Activated naive CD4-positive, alpha-beta T cell treated with anti-CD3 and anti-CD28 coated beads, Interleukin-2, amount 50 U/mL, for 16 hours (primary cell): ENCODE results near the gene KIAA1217.

Experiments used
- DNase-seq: peaks from one replicate; pipeline ENCODE4 v3.0.0-alpha.2; 2020

KIAA1217 gene

GRCh38 chr10:24242562-24242961, 33.6 kb downstream of the KIAA1217 start:
- DNase-seq, result no peak

GRCh38 chr10:24246365-24246764, 37.4 kb downstream of the KIAA1217 start:
- DNase-seq, result no peak

GRCh38 chr10:24247841-24248240, 38.9 kb downstream of the KIAA1217 start:
- no peak for DNase-seq

GRCh38 chr10:24249829-24250415, 41.0 kb downstream of the KIAA1217 start:
- no peak for DNase-seq

GRCh38 chr10:24251547-24251946, 42.6 kb downstream of the KIAA1217 start:
- DNase-seq, result no peak

GRCh38 chr10:24254180-24254579, 45.2 kb downstream of the KIAA1217 start:
- DNase-seq, result no peak

GRCh38 chr10:24255115-24255880, 46.4 kb downstream of the KIAA1217 start:
- DNase-seq, result no peak

- DNase-seq, result no peak
Measured at GRCh38 chr10:24255881-24256311, 47.0 kb downstream of the KIAA1217 start.

GRCh38 chr10:24256619-24257107, 47.7 kb downstream of the KIAA1217 start:
- no peak for DNase-seq

- DNase-seq, result no peak
Measured at GRCh38 chr10:24257588-24257987, 48.6 kb downstream of the KIAA1217 start.

GRCh38 chr10:24259365-24260130, 50.6 kb downstream of the KIAA1217 start:
- DNase-seq, result no peak

- no peak for DNase-seq
Measured at GRCh38 chr10:24261627-24262026, 52.7 kb downstream of the KIAA1217 start.

- DNase-seq, result no peak
Measured at GRCh38 chr10:24262929-24263590, 54.1 kb downstream of the KIAA1217 start.

GRCh38 chr10:24269476-24269875, 60.5 kb downstream of the KIAA1217 start:
- DNase-seq, result no peak

- DNase-seq, result no peak
Measured at GRCh38 chr10:24272374-24272773, 63.4 kb downstream of the KIAA1217 start.

- DNase-seq, result no peak
Measured at GRCh38 chr10:24277277-24277676, 68.3 kb downstream of the KIAA1217 start.

- DNase-seq, result no peak
Measured at GRCh38 chr10:24277771-24278170, 68.8 kb downstream of the KIAA1217 start.

GRCh38 chr10:24278176-24278889, 69.4 kb downstream of the KIAA1217 start:
- DNase-seq, result no peak

GRCh38 chr10:24279166-24279565, 70.2 kb downstream of the KIAA1217 start:
- no peak for DNase-seq

GRCh38 chr10:24287559-24288195, 78.7 kb downstream of the KIAA1217 start:
- no peak for DNase-seq

GRCh38 chr10:24288581-24288980, 79.6 kb downstream of the KIAA1217 start:
- DNase-seq, result no peak

GRCh38 chr10:24289235-24289634, 80.3 kb downstream of the KIAA1217 start:
- no peak for DNase-seq
